ENCODE results near the gene MT1G.

DNA sequence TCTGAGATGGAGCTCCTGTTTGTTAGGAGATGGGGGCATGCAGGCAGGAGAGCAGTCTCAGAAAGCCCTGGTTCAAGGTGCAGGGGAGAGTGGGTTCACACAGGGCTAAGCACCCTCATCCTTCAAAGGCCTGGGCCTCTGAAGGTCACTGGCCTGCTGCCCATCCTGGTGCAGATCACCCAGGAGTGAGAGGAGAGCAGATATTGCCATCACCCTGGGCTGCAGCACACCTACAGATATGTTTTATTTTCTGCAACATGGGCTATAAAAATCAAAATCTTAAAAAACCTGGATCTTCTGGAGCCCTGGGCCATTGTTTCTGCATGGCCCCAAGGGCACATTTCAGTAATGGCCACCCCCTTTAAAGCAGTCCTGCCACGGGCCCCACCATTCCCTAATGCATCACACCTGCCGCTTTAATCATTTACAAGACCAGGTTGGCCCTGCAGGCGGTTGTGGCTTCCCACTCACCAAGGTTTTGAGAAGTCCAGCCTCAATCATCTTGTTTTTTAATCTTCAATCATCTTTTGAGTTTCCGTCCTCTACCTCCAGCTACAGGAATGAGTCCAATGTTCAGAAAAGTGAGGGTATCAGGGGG, 41.7 kb upstream of the MT1G start:
- TF ChIP-seq TAF1 (conservative IDR thresholded peaks at IDR 0.05) (no peak), CTCF (IDR thresholded peaks at IDR 0.05; ENCODE audit: low read depth, low read length, missing input control) (no peak), RAD21 (IDR thresholded peaks at IDR 0.05) (no peak), GABPA (IDR thresholded peaks at IDR 0.05 in 1 of 2, conservative IDR thresholded peaks at IDR 0.05 in 1 of 2) (no peak), RXRA (IDR thresholded peaks at IDR 0.05) (no peak), FOXA1 (IDR thresholded peaks at IDR 0.05) (no peak), SP1 (IDR thresholded peaks at IDR 0.05) (no peak), ATF3 (IDR thresholded peaks at IDR 0.05) (no peak), JUND (IDR thresholded peaks at IDR 0.05) (no peak), REST (IDR thresholded peaks at IDR 0.05) (no peak), EGR1 (IDR thresholded peaks at IDR 0.05; ENCODE audit: low read depth in 2 of 2) (no peak)
- TF ChIP-seq, protein P1, sequence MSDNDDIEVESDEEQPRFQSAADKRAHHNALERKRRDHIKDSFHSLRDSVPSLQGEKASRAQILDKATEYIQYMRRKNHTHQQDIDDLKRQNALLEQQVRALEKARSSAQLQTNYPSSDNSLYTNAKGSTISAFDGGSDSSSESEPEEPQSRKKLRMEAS (IDR thresholded peaks at IDR 0.05), result no peak
- TF ChIP-seq, protein P2, sequence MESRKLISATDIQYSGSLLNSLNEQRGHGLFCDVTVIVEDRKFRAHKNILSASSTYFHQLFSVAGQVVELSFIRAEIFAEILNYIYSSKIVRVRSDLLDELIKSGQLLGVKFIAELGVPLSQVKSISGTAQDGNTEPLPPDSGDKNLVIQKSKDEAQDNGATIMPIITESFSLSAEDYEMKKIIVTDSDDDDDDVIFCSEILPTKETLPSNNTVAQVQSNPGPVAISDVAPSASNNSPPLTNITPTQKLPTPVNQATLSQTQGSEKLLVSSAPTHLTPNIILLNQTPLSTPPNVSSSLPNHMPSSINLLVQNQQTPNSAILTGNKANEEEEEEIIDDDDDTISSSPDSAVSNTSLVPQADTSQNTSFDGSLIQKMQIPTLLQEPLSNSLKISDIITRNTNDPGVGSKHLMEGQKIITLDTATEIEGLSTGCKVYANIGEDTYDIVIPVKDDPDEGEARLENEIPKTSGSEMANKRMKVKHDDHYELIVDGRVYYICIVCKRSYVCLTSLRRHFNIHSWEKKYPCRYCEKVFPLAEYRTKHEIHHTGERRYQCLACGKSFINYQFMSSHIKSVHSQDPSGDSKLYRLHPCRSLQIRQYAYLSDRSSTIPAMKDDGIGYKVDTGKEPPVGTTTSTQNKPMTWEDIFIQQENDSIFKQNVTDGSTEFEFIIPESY (IDR thresholded peaks at IDR 0.05), result no peak

All from liver (tissue), 3 donors.